Measurements from ENCODE around the gene ANKRD9. TPM values are rescaled to one million over a fixed set of nuclear protein-coding genes. Genes with fewer than 3 reads are reported as not detected.

ANKRD9 gene
- total and polyA plus RNA-seq, 10 of the 15 experiments (the other 5 are each of a cell fraction or from before 2014, with no cell fraction given), result 0.03 to 3.6 (median 0.49) TPM

DNA sequence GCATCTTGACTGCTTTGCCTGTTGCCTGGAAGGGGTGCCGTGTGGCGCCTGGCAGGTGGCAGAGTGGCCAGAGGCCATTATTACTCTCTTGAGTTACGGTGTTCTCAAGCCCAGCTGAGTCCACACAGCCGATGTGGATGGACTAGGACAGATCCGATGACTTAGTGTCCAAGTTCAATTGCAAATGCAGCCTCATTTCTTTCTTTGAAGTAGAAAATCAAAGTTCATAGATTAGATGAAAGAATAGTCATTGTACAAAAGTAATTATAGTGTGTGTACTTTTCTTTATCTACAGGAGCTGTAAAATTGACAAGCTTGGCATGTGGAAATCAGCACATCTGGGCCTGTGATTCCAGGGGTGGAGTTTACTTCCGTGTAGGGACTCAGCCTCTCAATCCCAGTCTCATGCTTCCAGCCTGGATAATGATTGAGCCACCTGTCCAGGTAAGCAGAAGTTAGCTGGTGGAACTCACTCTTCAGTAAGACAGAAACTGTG lies 44.7 kb downstream of the ANKRD9 start (continued):
- TF ChIP-seq, protein P1, sequence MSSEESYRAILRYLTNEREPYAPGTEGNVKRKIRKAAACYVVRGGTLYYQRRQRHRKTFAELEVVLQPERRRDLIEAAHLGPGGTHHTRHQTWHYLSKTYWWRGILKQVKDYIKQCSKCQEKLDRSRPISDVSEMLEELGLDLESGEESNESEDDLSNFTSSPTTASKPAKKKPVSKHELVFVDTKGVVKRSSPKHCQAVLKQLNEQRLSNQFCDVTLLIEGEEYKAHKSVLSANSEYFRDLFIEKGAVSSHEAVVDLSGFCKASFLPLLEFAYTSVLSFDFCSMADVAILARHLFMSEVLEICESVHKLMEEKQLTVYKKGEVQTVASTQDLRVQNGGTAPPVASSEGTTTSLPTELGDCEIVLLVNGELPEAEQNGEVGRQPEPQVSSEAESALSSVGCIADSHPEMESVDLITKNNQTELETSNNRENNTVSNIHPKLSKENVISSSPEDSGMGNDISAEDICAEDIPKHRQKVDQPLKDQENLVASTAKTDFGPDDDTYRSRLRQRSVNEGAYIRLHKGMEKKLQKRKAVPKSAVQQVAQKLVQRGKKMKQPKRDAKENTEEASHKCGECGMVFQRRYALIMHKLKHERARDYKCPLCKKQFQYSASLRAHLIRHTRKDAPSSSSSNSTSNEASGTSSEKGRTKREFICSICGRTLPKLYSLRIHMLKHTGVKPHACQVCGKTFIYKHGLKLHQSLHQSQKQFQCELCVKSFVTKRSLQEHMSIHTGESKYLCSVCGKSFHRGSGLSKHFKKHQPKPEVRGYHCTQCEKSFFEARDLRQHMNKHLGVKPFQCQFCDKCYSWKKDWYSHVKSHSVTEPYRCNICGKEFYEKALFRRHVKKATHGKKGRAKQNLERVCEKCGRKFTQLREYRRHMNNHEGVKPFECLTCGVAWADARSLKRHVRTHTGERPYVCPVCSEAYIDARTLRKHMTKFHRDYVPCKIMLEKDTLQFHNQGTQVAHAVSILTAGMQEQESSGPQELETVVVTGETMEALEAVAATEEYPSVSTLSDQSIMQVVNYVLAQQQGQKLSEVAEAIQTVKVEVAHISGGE (CRISPR knock-in tag; IDR thresholded peaks at IDR 0.05), result no peak

DNA sequence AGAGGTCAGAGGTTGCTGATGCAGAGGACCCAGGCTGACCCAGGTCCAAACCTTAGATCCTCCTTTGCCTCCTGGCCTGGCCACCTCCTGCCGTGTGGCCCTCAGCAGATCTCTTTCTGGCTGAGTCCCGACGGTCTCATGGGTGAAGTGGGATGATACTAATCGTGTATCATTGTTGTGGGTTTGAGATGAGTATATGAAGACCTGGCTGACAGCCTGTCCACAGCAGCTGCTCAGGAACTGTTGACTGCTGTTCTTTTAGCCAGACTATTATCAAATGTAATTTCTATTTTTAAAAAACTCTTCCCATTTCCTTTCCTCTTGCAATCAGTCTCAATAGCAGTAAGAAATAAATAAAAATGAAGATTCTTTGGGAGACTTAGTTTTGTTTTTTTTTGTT lies 45.6 kb downstream of the ANKRD9 start:
- TF ChIP-seq MTA2 (IDR thresholded peaks at IDR 0.05; ENCODE audit: low read depth) (no peak), ZNF622 (IDR thresholded peaks at IDR 0.05) (no peak), GATAD2B (conservative IDR thresholded peaks at IDR 0.05; ENCODE audit: low read depth) (no peak), JUNB (IDR thresholded peaks at IDR 0.05) (no peak), NRF1 (conservative IDR thresholded peaks at IDR 0.05; ENCODE audit: low read depth, low read length) (no peak), CREB1 (IDR thresholded peaks at IDR 0.05; ENCODE audit: low read depth) (no peak)
- TF ChIP-seq, protein P2, sequence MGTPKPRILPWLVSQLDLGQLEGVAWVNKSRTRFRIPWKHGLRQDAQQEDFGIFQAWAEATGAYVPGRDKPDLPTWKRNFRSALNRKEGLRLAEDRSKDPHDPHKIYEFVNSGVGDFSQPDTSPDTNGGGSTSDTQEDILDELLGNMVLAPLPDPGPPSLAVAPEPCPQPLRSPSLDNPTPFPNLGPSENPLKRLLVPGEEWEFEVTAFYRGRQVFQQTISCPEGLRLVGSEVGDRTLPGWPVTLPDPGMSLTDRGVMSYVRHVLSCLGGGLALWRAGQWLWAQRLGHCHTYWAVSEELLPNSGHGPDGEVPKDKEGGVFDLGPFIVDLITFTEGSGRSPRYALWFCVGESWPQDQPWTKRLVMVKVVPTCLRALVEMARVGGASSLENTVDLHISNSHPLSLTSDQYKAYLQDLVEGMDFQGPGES (IDR thresholded peaks at IDR 0.05), result no peak
- TF ChIP-seq, protein P3, sequence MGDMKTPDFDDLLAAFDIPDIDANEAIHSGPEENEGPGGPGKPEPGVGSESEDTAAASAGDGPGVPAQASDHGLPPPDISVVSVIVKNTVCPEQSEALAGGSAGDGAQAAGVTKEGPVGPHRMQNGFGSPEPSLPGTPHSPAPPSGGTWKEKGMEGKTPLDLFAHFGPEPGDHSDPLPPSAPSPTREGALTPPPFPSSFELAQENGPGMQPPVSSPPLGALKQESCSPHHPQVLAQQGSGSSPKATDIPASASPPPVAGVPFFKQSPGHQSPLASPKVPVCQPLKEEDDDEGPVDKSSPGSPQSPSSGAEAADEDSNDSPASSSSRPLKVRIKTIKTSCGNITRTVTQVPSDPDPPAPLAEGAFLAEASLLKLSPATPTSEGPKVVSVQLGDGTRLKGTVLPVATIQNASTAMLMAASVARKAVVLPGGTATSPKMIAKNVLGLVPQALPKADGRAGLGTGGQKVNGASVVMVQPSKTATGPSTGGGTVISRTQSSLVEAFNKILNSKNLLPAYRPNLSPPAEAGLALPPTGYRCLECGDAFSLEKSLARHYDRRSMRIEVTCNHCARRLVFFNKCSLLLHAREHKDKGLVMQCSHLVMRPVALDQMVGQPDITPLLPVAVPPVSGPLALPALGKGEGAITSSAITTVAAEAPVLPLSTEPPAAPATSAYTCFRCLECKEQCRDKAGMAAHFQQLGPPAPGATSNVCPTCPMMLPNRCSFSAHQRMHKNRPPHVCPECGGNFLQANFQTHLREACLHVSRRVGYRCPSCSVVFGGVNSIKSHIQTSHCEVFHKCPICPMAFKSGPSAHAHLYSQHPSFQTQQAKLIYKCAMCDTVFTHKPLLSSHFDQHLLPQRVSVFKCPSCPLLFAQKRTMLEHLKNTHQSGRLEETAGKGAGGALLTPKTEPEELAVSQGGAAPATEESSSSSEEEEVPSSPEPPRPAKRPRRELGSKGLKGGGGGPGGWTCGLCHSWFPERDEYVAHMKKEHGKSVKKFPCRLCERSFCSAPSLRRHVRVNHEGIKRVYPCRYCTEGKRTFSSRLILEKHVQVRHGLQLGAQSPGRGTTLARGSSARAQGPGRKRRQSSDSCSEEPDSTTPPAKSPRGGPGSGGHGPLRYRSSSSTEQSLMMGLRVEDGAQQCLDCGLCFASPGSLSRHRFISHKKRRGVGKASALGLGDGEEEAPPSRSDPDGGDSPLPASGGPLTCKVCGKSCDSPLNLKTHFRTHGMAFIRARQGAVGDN (IDR thresholded peaks at IDR 0.05), result no peak
- Histone ChIP-seq H3K4me1 (ENCODE audit: control insufficient read depth, insufficient read depth, low read length) (no peaks in the 10 kb centered on the region), H3K4me2 (ENCODE audit: control insufficient read depth, insufficient read depth) (no peak overlapping the region), H4K20me1 (ENCODE audit: control insufficient read depth, insufficient read depth) (no peaks in the 10 kb centered on the region), H2AFZ (ENCODE audit: control insufficient read depth, low read depth, low read length) (no peak overlapping the region), H3K9me3 (replicated peaks; ENCODE audit: control insufficient read depth, insufficient read depth, low read length) (no peaks in the 10 kb centered on the region), H3K4me3 (no peak overlapping the region), H3K36me3 (ENCODE audit: control insufficient read depth in 2 of 2, insufficient read depth in 2 of 2, low read length in 1 of 2) (no peaks in the 10 kb centered on the region; a peak in 1 of 4 replicates), H3K79me2 (ENCODE audit: control insufficient read depth, insufficient read depth, low read length) (no peaks in the 10 kb centered on the region), H3K27ac (ENCODE audit: control insufficient read depth, insufficient read depth) (no peak overlapping the region), H3K27me3 (replicated peaks in 1 of 2; ENCODE audit: control insufficient read depth in 2 of 2, insufficient read depth in 2 of 2, low read length in 1 of 2) (no peaks in the 10 kb centered on the region), H3K9ac (ENCODE audit: control insufficient read depth, insufficient read depth, low read length) (no peak overlapping the region)
- SMC1A ChIA-PET (ENCODE audit: uncharacterized antibody, unreplicated experiment), result no interaction called here
- RAD21 ChIA-PET (ENCODE audit: unreplicated experiment), result no interaction called here
- ATAC-seq (no peak), DNase-seq (ENCODE audit: low read depth, low spot score) (no peak), FAIRE-seq (no peak)
- CTCF ChIA-PET, result interaction anchor here (0.6 kb wide), 1 partner anchor 493 kb away, joined by 5 read pairs; no protein-coding TSS in a partner anchor
- intact Hi-C loops (cut with micrococcal nuclease; ENCODE audit: unreplicated experiment) (no loop called here), in situ Hi-C loops (cut with MboI) (no loop called here)
- POLR2A ChIA-PET, result no interaction called here
- no TSS peak for BruUV-seq (replicated peaks)
- WGBS (ENCODE audit: insufficient coverage, insufficient replicate concordance, low lambda C conversion rate, missing lambda C conversion rate), result 88% methylated on average over 4 of the region's 4 CpGs

Measured in GM12878 (cell line).